ENCODE results near the gene ZNF714.
"Not testable (repeated sequence)": the region's sequence is repeated elsewhere in the genome, so short reads cannot be mapped to it uniquely, and the experiment has no call there.

Gene ZNF714

DNA sequence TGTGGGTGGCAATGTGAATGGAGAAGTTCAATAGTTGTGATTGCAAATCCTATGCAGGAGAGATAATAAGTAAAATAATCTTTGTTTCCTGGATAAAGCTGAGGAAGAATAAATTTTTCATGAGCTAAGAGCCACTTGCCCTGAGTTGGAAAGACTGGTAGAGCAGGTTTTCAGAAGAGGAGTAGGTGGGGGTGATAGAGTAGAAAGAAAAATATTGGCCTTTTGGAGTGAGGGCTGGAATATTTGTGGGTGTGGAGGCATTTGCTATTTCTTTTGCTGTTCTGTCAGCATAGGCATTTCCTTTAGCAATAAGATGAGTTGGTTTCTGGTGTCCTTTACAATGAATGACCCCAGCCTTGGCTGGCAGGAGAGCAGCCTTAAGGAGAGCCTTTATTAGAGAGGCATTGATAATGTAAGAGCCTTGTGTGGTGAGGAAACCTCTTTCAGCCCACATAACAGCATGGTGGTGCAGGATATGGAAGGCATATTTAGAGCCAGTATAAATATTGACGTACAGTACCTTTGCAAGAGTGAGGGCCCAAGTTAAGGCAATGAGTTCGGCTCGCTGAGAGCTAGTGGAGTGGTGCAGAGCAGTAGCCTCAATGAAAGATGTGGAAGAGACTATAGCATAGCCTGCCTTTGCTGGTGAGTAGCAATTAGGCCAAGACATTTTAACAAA lies 48.2 kb downstream of the ZNF714 start:
- no peak for DNase-seq

DNA sequence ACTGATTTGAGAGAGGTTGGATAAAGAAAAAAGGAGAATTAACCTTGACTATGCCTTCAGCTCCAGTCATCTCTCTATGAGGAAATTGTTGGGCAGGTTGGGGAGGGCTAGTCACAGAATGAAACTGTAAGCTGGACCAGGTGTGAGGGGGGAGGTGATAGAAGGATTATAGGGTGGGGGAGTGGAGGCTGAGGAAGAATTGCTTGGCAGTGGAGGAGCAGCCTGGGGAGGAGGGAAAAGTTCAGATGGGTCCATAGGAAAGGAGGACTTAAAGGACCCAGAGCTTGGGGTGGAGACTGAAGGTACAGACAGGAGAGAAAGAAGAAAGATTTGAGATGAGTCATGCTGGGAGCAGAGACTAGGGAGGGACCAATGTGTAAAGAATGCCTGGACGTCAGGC lies 51.6 kb downstream of the ZNF714 start:
- DNase-seq: no peak

DNA sequence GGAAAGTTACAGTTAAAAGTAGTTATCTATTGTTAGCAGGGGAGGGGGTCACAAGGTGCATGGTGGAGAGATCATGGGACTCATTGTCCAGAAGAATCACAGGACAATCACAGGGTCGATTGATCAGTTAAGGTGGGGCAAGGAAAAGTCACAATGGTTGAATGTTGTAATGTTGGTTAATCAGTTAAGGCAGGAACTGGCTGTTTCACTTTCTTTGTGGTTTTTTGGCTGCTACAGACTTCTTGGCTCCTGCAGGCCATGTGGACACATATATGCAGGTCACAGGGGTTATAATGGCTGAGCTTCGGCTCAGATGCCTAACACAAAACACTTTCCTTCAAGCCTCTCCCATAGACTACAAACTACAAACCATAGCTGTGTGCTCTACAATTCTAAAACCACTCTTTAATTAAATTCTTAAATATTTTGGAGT lies 52.9 kb downstream of the ZNF714 start:
- DNase-seq: no peak

DNA sequence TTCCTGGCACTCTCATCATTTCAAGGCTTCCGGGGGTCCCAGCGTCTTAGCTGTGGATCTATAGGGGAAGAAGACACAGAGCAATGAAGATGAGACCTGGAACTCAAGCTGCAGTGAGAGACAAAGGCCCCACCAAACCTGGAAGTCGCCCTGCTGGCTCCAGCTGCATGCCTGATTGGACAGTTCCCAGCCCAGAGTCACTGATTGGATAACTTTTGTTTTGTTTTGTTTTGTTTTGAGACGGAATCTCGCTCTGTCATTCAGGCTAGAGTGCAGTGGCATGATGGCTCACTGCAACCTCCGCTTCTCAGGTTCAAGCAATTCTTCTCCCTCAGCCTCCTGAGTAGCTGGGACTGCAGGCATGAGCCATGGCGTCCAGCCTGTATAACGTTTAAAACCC lies 53.4 kb downstream of the ZNF714 start:
- no peak for DNase-seq

DNA sequence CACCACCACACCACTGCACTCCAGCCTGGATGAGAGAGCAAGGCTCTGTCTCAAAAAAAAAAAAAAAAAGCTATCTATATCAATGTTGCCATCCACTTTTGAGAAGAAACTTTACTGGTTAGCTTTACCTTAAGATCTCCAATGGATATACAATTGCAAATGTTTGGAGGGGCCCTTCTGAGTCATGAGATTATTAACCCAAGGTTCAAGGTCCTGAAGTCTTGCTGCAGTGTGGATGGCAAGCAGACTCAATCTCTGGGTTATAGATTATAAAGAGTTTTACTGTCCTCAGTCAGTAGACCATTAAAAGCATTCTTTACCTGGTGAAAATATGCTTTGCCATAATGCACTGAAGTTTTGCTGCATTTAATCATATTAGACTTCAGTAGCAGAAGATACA lies 56.1 kb downstream of the ZNF714 start:
- DNase-seq: no peak

DNA sequence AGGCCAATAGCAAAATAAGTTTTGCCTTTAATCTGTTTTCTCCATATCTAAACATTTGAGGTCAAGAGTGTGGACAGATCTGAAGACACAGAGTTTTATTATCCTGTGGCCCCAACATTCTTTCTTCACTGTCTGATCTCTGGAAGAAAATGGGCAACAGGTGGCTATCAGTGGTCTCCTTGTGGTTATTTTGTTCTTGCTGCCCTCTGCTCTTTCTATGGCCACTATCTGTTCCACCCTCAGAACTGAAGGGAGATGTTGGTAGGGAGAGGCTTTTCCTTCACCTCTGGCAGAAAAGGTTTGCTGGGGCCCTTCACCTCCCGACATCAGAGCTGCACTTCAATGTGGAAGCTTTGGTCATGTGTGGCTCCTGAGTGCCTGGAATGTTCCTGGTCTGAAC lies 59.0 kb downstream of the ZNF714 start:
- not testable (repeated sequence) for DNase-seq

DNA sequence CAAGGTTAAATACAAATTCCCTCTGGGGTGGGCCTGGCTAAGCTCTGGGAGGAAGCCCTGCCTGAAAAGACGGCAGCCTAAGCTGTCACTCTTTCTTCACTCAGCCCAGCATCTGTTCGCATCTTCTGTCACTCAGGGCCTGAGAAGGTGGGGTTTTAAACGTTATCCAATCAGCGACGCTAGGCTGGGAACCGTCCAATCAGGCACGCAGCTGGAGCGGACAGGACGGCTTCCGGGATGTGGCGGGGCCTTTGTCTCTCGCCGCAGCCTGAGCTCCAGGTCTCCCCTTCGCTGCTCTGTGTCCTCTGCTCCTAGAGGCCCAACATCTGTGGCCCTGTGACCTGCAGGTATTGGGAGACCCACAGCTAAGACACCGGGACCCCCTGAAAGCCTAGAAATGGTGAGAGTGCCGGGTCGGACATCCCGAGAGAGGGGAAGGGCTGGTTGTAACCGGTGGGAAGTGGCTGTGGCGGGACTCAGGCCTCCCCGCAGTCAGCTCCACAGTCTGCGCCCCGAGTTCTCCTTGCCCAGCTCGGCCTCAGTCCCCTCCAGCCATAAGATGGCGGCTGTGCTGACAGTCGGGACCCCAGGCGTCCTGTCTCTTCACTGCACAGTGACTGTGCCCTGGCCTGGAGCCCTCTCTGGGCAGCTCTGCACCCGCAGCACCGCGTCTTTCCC lies 59.9 kb downstream of the ZNF714 start, which contains the start of gene ZNF431:
ZNF431 (plus strand) TSS at position 254 of the 678 bp plus-strand sequence; CDS start at position 398, 144 bp downstream.
- DNase-seq: peak; percentile 95

DNA sequence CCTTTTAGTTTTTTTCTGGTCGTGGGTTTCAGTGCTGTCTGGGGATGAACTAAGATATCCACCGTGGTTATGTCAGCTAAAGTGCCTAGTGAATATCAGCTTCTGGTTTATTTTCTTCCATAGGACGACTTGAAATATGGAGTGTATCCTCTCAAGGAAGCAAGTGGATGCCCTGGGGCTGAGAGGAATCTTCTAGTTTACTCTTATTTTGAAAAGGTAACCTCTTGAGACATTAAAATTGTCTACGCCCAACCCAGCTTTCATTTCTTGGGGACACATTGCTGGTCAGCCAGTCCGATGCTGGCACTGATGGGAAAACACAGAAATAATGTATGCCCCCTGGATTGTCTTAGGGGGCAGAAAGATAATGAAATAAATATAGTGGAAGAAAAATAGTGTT lies 61.4 kb downstream of the ZNF714 start:
- no peak for DNase-seq

DNA sequence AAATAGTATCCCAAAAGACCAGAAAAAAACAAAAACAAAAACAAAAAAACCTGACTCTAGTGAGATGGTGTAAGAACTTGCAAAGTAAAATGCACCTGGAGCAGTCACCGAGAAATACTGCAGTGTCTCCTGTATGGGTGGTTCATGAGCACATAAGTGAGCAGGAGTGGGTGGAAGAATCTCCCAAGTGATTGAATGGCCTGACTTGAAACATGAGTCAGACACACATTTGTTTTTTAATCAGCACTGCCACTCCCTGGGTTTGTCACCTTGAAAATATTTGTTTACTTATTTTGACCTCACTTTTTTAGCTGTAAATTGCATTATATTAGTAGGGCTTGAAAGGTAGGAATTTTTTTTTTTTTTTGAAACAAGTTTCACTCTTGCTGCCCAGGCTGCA lies 61.9 kb downstream of the ZNF714 start:
- DNase-seq: no peak

DNA sequence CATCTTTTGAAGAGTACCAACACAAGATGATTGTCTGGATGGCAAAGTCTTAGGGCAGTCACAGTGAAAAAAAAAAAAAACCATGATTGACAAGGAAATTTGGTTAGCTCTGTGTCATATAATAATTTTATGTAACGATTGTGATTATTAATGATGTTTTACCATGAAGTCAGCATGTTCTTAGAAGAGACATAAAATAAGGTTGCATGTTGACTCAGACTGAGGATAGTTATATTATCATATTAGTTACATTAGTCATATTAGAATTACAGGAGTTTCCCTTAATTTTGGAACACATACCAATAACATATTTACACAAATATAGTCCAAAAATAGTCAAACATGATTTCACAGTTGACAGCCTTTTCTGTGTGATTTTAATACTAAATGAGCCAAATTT lies 65.5 kb downstream of the ZNF714 start:
- DNase-seq: no peak

DNA sequence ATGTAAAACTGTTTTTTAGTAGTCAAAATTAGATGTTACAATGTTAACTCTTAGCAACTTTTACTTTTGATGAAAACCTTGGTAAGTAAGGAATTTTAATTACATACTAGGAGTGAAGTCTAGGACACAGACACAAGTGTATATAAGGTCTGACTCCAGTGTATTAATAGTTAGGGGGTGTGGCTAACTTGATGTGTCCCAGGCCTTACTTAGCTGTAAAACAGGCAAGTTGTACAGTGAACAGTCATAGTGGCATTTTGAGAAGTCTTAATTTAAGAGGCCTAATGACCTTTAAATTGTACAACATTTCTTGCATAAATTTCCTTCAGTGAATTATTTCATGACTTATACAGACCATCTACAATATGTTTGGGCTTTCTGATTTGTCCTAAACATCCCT lies 66.7 kb downstream of the ZNF714 start:
- no peak for DNase-seq

DNA sequence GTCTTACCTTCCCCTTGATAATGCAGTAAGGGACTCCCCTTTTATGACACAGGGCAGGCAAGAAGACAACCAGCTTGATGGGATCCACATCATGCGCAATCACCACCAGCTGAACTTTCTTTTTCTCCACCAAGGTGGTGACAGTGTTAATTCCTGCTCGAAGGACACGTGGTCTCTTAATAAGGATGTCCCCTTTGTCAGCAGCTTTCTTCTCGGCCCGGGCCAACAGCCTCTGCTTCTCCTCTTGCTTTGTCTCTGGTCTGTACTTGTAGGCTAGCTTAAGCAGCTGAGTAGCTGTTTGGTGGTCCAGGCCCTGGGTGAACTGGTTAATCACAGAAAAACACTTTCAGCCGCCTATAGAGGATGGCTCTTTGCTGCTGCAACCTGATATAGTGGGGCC lies 67.9 kb downstream of the ZNF714 start:
- no peak for DNase-seq

DNA sequence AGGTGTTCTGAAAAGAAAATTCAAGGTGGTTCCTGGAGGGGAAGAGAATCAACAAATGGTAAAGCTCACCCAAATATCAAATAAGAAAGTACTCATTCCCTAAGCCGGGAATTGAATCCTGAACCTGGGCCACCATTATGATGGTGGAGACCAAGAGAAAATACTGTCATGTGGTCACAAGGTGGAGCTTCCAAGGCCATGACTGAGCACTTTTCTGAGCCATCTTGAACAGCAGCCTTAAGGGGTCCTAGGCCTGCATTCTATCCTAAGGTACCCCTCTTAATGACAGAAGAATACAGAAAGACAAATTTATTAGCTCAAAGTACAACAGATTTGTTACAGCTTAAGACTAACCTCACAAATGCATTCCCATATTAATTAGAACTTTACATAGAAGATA lies 69.5 kb downstream of the ZNF714 start:
- DNase-seq: no peak

DNA sequence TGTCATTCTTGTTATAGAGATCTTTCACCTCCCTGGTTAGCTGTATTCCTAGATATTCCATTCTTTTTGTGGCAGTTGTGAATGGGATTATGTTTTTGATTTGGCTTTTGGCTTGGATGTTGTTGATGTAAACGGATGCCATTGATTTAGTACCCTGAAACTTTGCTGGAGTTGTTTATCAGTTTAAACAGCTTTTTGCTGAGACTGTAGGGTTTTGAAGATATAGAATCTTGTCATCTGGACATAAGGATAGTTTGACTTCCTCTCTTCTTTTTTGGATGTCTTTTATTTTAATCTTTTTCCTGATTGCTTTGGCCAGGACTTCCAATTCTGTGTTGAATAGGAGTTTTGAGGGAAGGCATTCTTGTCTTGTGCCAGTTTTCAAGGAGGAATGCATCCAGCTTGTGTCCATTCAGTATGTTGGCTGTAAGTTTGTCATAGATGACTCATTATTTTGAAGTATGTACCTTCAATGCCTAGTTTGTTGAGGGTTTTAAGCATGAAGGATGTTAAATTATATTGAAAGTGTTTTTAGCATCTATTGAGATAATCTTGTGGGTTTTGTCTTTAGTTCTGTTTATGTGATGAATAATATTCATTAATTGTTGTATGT lies 76.6 kb downstream of the ZNF714 start:
- DNase-seq: peak; percentile 23

DNA sequence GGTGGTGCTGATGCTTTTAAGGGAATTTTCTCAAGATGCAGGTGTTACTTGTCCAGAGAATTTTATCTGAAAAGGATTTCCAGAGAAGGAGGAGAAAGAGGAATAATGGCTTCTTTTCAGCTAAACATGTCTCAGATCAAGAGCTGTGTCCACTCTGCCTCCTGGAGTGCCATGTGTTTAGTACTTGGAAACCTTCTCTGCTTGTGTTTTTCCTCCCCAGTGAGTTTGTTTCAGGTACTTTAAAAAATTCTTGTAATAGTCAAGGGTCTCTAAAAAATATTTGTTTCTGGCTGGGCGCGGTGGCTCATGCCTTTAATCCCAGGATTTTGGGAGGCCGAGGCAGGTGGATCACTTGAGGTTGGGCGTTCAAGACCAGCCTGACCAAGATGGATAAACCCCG lies 82.5 kb downstream of the ZNF714 start:
- no peak for DNase-seq

DNA sequence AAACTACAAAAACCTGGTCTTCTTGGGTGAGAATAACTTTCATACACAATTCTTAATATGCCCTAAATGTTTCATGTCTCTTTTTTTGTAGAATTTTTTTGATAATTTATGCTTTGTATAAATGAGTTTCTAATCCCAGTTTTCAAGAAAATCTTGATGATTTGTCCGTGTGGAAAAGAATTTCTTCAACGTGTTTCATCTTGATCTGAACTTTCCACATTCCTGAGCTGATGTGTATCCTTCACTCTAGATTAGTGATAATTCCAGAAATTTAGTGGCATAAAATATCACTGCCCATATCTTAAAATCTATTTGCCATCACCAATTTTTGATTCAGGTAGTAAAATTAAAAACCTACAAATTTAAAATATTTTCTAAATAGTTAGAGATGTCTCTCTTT lies 84.4 kb downstream of the ZNF714 start:
- no peak for DNase-seq
